ENCODE measurements around the gene WDR7.

WDR7 gene

DNA sequence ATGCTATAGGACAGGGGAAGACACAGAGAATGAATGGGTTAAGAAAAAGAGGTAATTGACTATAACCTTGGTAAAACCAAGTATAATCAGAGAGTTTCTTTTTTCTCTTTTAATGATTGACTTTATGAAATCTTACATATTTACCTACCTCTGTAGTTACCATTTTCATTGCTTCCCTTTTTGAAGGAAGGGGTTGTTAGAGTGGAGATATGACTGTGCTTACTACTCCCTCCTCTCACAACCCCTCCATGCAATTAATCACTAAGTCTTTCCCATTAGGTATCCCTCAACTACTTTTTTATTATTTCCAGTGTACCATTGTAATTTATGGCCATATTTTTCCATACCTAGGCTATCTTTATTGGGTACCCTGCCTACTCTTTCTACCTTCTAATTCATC lies 71.4 kb downstream of the WDR7 start:
- ChIA-PET POLR2A (no interaction called here), CTCF (no interaction called here)
- TF ChIP-seq, protein P1, sequence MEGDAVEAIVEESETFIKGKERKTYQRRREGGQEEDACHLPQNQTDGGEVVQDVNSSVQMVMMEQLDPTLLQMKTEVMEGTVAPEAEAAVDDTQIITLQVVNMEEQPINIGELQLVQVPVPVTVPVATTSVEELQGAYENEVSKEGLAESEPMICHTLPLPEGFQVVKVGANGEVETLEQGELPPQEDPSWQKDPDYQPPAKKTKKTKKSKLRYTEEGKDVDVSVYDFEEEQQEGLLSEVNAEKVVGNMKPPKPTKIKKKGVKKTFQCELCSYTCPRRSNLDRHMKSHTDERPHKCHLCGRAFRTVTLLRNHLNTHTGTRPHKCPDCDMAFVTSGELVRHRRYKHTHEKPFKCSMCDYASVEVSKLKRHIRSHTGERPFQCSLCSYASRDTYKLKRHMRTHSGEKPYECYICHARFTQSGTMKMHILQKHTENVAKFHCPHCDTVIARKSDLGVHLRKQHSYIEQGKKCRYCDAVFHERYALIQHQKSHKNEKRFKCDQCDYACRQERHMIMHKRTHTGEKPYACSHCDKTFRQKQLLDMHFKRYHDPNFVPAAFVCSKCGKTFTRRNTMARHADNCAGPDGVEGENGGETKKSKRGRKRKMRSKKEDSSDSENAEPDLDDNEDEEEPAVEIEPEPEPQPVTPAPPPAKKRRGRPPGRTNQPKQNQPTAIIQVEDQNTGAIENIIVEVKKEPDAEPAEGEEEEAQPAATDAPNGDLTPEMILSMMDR (IDR thresholded peaks at IDR 0.05; ENCODE audit: control extremely low read depth, extremely low read depth, low read depth, missing control alignments) = no peak
- DNase-seq (ENCODE audit: extremely low spot score) = no peak

DNA sequence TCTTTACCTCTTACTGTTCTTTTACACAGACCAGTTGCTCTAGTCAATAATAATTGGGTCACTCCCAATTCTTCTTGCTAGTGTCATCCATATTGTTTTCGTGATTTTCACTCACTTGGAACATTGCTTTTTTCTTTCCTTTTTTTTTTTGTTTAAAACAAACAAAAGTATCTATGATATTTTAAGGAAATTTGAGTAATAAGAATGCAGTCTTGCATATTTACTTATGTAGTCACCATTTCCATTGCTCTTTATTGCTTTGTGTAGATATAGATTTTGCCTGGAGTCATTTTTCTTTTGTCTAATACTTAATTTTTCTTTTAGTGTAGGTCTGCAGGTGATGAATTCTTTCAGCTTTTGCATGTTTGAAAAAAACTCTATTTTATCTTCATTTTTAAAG lies 71.9 kb downstream of the WDR7 start:
- DNase-seq (ENCODE audit: extremely low spot score) = no peak
- CTCF ChIA-PET = interaction anchor here (2.0 kb wide), 1 partner anchor 8 kb away, joined by 7 read pairs; no protein-coding TSS in a partner anchor
- TF ChIP-seq, protein P1 (IDR thresholded peaks at IDR 0.05; ENCODE audit: control extremely low read depth, extremely low read depth, low read depth, missing control alignments) = no peak
- POLR2A ChIA-PET = no interaction called here

DNA sequence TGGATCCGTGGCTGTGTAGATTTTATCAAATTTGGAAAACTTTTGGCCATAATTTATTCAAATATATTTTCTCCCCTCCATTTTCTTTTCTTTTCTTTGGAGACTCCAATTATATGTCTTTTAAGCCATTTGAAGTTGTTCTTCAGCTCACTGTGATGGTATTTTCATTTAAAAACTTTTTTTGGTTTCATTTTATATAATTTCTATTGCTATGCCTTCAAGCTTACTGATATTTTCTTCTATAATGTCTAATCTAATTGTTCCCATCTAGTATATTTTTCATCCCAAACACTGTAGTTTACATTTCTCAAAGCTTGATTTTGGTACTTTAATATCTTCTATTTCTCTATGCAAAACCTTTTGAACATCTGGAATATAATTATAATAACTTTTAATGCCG lies 72.5 kb downstream of the WDR7 start:
- TF ChIP-seq, protein P1 (IDR thresholded peaks at IDR 0.05; ENCODE audit: control extremely low read depth, extremely low read depth, low read depth, missing control alignments) = no peak
- ChIA-PET POLR2A (no interaction called here), CTCF (interaction anchor here (1.3 to 2.0 kb wide), 2 partner anchors 8 to 19 kb away, joined by 4 to 7 read pairs; no protein-coding TSS in a partner anchor)
- DNase-seq (ENCODE audit: extremely low spot score) = no peak

DNA sequence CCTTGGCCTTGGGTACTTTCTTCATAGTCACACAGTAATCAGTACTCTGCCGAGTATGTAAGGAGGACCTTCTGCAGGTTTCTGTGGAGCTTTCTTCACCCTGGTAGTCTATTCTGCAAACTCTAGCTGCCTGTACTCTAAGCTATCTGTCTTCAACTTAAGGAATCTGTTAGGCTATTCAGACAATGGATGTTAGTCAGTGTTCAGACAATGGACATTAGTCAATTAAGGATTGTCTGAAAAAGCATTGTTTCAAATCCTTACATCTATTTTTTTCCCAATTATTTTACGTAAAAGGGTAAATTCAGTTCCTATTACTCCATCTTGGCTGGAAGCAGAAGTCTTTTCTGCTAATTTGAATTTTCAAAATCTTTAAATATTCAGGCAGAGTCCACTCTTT lies 75.7 kb downstream of the WDR7 start:
- ChIA-PET CTCF (interaction anchor here (1.5 kb wide), 1 partner anchor 26 kb away, joined by 4 read pairs; no protein-coding TSS in a partner anchor), POLR2A (no interaction called here)
- no peak for DNase-seq (ENCODE audit: extremely low spot score)
- TF ChIP-seq, protein P1 (IDR thresholded peaks at IDR 0.05; ENCODE audit: control extremely low read depth, extremely low read depth, low read depth, missing control alignments) = no peak

DNA sequence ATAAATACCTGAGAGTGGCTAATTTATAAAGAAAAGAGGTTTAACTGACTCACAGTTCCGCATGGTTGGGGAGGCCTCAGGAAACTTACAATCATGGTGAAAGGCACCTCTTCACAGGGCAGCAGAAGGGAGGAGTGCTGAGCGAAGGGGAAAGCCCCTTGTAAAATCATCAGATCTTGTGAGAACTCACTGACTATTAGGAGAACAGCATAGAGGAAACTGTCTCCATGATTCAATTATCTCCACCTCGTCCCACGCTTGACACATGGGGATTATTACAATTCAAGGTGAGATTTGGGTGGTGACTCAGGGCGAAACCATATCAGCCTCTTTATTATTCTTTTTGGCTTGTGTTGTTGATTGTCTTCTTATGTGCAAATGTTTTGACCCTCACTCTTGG lies 76.2 kb downstream of the WDR7 start:
- ChIA-PET CTCF (interaction anchor here (1.5 kb wide), 1 partner anchor 26 kb away, joined by 4 read pairs; no protein-coding TSS in a partner anchor), POLR2A (no interaction called here)
- TF ChIP-seq, protein P1 (IDR thresholded peaks at IDR 0.05; ENCODE audit: control extremely low read depth, extremely low read depth, low read depth, missing control alignments) = no peak
- no peak for DNase-seq (ENCODE audit: extremely low spot score)

DNA sequence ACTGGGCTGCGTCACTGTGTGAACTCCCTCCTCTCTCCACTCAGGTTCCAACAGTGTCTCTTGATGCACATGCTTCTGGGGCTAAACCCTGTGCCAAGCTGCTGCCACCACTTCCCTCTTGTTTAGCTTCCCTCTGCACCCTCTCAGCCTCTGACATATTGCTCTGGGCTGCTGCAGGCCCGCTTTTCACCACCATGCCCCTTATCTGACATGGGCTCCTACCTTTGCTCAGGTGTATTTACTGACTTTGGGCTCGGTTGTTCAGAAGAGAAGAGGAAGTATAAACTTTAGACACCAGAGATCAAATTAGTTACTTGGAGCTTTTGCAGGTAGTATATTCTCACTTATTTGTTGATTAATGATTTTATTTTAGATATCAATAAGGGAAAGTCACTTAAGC lies 77.6 kb downstream of the WDR7 start:
- ChIA-PET POLR2A (no interaction called here), CTCF (interaction anchor here (1.3 kb wide), 1 partner anchor 21 kb away, joined by 5 read pairs; no protein-coding TSS in a partner anchor)
- TF ChIP-seq, protein P1 (IDR thresholded peaks at IDR 0.05; ENCODE audit: control extremely low read depth, extremely low read depth, low read depth, missing control alignments) = no peak
- DNase-seq (ENCODE audit: extremely low spot score) = no peak
